HUES6 (cell line): ENCODE measurements around the gene MAML2.

Experiments
- H3K27ac ChIP-seq: 2 replicates; pipeline ENCODE4 v1.7.0; 2013; ENCODE audit warnings: low read depth, mild to moderate bottlenecking, low read length, inconsistent platforms
- H3K27me3 ChIP-seq: 2 replicates; pipeline ENCODE4 v1.6.1; 2013; ENCODE audit warnings: low read length; ENCODE audit not compliant: control insufficient read depth, insufficient read depth
- H3K36me3 ChIP-seq: 2 replicates; pipeline ENCODE4 v1.6.1; 2013; ENCODE audit warnings: low read length; ENCODE audit not compliant: control insufficient read depth, insufficient read depth
- H3K4me1 ChIP-seq: 2 replicates; pipeline ENCODE4 v1.6.1; 2013; ENCODE audit warnings: low read length; ENCODE audit not compliant: control insufficient read depth, insufficient read depth
- H3K4me3 ChIP-seq: 2 replicates; pipeline ENCODE4 v1.5.1; 2013; ENCODE audit warnings: low read depth, low read length
- H3K9ac ChIP-seq: one replicate; pipeline ENCODE4 v1.6.1; 2013; ENCODE audit warnings: mild to moderate bottlenecking, low read length
- H3K9me3 ChIP-seq: 2 replicates; pipeline ENCODE4 v1.6.1; 2013; ENCODE audit warnings: low read depth, low read length; ENCODE audit not compliant: control insufficient read depth, insufficient read depth

MAML2 gene

GRCh38 chr11:96267001-96267495 is 75.9 kb downstream of the MAML2 start:
- Histone ChIP-seq H3K36me3 (no peaks in the 10 kb centered on the region), H3K4me1 (no peaks in the 10 kb centered on the region; the same call in 1 of the 2 replicates), H3K27ac (no peak overlapping the region), H3K9me3 (peaks cover 9% of the 10 kb centered on the region; the same call in 1 of the 2 replicates), H3K27me3 (no peaks in the 10 kb centered on the region), H3K4me3 (no peak overlapping the region), H3K9ac (no peak overlapping the region)

GRCh38 chr11:96265972-96266371 is 77.0 kb downstream of the MAML2 start:
- Histone ChIP-seq H3K4me3 (no peak overlapping the region), H3K9ac (no peak overlapping the region), H3K27ac (no peak overlapping the region), H3K9me3 (peaks cover 9% of the 10 kb centered on the region; the same call in 1 of the 2 replicates), H3K27me3 (no peaks in the 10 kb centered on the region), H3K36me3 (no peaks in the 10 kb centered on the region), H3K4me1 (no peaks in the 10 kb centered on the region; the same call in 1 of the 2 replicates)

- Histone ChIP-seq H3K27ac (no peak overlapping the region), H3K9ac (no peak overlapping the region), H3K27me3 (no peaks in the 10 kb centered on the region), H3K9me3 (peaks cover 9% of the 10 kb centered on the region; the same call in 1 of the 2 replicates), H3K36me3 (no peaks in the 10 kb centered on the region), H3K4me3 (no peak overlapping the region), H3K4me1 (peaks cover 2% of the 10 kb centered on the region)
These were observed 77.7 kb downstream of the MAML2 start for GRCh38 chr11:96265220-96265737.

- Histone ChIP-seq H3K27ac (no peak overlapping the region), H3K27me3 (no peaks in the 10 kb centered on the region), H3K9me3 (peaks cover 9% of the 10 kb centered on the region; the same call in 1 of the 2 replicates), H3K9ac (no peak overlapping the region), H3K36me3 (no peaks in the 10 kb centered on the region), H3K4me3 (no peak overlapping the region), H3K4me1 (peaks cover 9% of the 10 kb centered on the region)
These were observed 78.6 kb downstream of the MAML2 start for GRCh38 chr11:96264364-96264763.

DNA sequence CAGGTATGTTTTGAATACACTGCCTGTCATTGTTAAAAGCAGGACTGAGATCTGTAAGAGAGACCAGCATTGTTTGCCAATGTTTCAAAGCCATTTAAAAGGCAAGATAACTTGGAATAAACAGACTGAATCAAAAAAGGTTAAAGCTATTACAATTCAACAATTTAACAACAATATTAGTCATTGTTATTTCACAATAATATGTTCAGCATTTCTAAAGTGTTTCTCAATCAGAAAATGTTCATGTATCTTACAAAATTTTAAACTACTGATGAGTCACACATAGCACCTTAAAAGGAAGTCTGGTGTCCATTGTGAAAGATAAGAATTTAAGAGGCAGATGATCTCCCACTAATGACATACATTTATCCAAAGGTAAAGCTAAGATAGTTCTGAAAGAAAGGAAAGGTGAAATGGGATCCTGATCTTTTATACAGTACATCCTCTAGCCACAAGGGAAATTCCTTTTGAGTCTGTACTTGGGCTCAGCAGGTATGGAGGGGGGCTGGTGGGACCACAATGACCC is 79.7 kb downstream of the MAML2 start:
- H3K27ac ChIP-seq = no peak overlapping the region
- no peak overlapping the region for H3K4me3 ChIP-seq
- no peaks in the 10 kb centered on the region for H3K27me3 ChIP-seq
- no peaks in the 10 kb centered on the region for H3K36me3 ChIP-seq
- H3K9me3 ChIP-seq = no peaks in the 10 kb centered on the region
- H3K4me1 ChIP-seq = peaks cover 18% of the 10 kb centered on the region
- no peak overlapping the region for H3K9ac ChIP-seq

GRCh38 chr11:96260532-96260931 is 82.5 kb downstream of the MAML2 start:
- Histone ChIP-seq H3K27me3 (no peaks in the 10 kb centered on the region), H3K27ac (no peak overlapping the region), H3K4me3 (no peak overlapping the region), H3K9ac (no peak overlapping the region), H3K4me1 (peaks cover 22% of the 10 kb centered on the region), H3K9me3 (no peaks in the 10 kb centered on the region), H3K36me3 (no peaks in the 10 kb centered on the region)

DNA sequence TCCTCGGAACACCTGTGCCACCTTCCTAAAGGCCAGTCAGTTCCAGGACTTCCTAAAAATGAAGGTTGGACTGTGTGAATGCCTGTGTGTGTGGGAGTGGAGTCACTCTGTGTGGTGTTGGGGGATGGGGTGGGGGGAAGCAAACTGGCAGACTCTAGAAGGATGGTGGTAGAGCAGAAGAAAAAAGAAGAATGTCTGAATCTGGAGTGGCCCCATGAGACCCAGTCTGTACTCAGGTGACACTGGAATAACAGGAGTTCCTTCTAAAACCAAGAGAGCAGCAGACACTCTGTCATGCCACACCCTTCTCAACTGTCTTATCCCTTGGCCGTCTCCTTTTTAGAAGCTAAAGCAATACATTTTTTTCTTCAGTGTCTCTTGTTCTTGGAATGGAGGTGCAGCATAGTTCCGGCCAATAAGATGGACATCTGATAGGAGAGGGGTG is 82.9 kb downstream of the MAML2 start:
- H3K27ac ChIP-seq = no peak overlapping the region
- H3K4me1 ChIP-seq = peaks cover 23% of the 10 kb centered on the region
- no peaks in the 10 kb centered on the region for H3K27me3 ChIP-seq
- no peaks in the 10 kb centered on the region for H3K36me3 ChIP-seq
- no peak overlapping the region for H3K4me3 ChIP-seq
- no peak overlapping the region for H3K9ac ChIP-seq
- no peaks in the 10 kb centered on the region for H3K9me3 ChIP-seq

DNA sequence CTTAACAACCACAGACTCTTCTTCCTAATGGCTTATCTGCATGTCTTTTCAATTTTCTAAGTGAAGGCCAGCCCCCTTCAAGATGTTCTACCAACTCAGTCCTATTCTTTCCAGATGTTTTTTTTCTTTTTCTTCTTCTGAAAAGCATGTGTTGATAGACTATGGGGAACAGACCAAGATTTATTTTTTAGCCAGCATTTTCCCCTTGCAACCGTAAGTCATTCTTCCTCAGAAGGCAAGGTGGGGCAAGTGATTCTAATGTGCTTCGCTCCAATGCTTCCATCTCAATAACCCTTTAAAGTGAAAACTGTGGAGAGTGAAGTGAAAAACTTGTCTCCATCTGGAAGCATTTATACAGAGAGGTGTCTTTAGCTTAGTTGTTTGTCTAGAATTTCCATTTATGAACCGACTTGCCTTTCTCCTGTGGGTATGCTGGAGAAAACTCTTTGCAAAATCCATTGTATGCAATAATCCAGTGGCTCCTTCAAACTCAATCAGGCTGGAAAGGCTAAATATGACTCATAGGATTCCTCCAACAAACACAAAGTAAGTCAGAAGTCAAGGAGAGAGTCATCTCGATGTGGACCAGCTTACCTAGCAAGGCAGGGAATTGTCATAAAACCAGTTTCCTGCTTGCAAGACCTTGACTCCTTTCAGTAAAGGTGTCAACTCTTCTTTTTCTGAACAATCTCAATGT is 83.7 kb downstream of the MAML2 start:
- no peaks in the 10 kb centered on the region for H3K36me3 ChIP-seq
- H3K27ac ChIP-seq = no peak overlapping the region
- no peaks in the 10 kb centered on the region for H3K27me3 ChIP-seq
- H3K4me3 ChIP-seq = no peak overlapping the region
- peaks cover 31% of the 10 kb centered on the region for H3K4me1 ChIP-seq
- H3K9ac ChIP-seq = no peak overlapping the region
- H3K9me3 ChIP-seq = no peaks in the 10 kb centered on the region

GRCh38 chr11:96257972-96258934 is 84.7 kb downstream of the MAML2 start:
- H3K27ac ChIP-seq = no peak overlapping the region
- H3K27me3 ChIP-seq = no peaks in the 10 kb centered on the region
- peaks cover 41% of the 10 kb centered on the region for H3K4me1 ChIP-seq
- H3K4me3 ChIP-seq = no peak overlapping the region
- H3K9ac ChIP-seq = no peak overlapping the region
- H3K9me3 ChIP-seq = no peaks in the 10 kb centered on the region
- no peaks in the 10 kb centered on the region for H3K36me3 ChIP-seq

- H3K9ac ChIP-seq = no peak overlapping the region
- H3K9me3 ChIP-seq = no peaks in the 10 kb centered on the region
- H3K4me1 ChIP-seq = peaks cover 49% of the 10 kb centered on the region
- no peaks in the 10 kb centered on the region for H3K36me3 ChIP-seq
- H3K27me3 ChIP-seq = no peaks in the 10 kb centered on the region
- no peak overlapping the region for H3K27ac ChIP-seq
- no peak overlapping the region for H3K4me3 ChIP-seq
These were observed 86.0 kb downstream of the MAML2 start for GRCh38 chr11:96257036-96257435.
